K562 (cell line): ENCODE results near the gene TMEM144. TPM values are rescaled to one million over a fixed set of nuclear protein-coding genes. Genes with fewer than 3 reads are reported as not detected.

Experiments
- CBX3 ChIP-seq, 2 experiments: IDR thresholded peaks; 1 replicate in 1 of 2; 2 replicates in 1 of 2; pipeline ENCODE4 v1.6.1; 2012; ENCODE audit warnings: inconsistent platforms in 2 of 2, low read length in 2 of 2, borderline replicate concordance in 1 of 2, control low read depth in 1 of 2
- CXXC5 ChIP-seq: fragments of 250-450 bp; sonication (Bioruptor Pico); IDR thresholded peaks from 2 replicates; pipeline ENCODE4 v1.8.0; 2022; ENCODE audit warnings: inconsistent platforms, mild to moderate bottlenecking, moderate library complexity
- EZH2 ChIP-seq: IDR thresholded peaks from 2 replicates; pipeline ENCODE4 v1.6.1; 2012; ENCODE audit warnings: low read depth, mild to moderate bottlenecking, inconsistent platforms, low read length, borderline replicate concordance
- HDAC1 ChIP-seq, 2 experiments: fragments of 450-650 bp; IDR thresholded peaks; 2 replicates each; pipeline ENCODE4 v1.6.1; 2016 to 2017; ENCODE audit warnings: inconsistent platforms in 1 of 2, mild to moderate bottlenecking in 1 of 2, moderate library complexity in 1 of 2
- HEY1 ChIP-seq: fragments of 250-450 bp; sonication (Bioruptor Pico); IDR thresholded peaks from 2 replicates; pipeline ENCODE4 v1.5.0; 2020; ENCODE audit warnings: mild to moderate bottlenecking, moderate library complexity, borderline replicate concordance
- KDM4B ChIP-seq, 2 experiments: fragments of 450-650 bp in 1 of 2; sonication (generic) in 1 of 2; IDR thresholded peaks; 2 replicates each; pipeline ENCODE4 v1.6.1; 2016 to 2017; ENCODE audit warnings: borderline replicate concordance in 2 of 2, antibody characterized with exemption in 1 of 2, low read depth in 1 of 2, mild to moderate bottlenecking in 1 of 2
- MTA2 ChIP-seq: fragments of 450-650 bp; IDR thresholded peaks from 2 replicates; pipeline ENCODE4 v1.6.1; 2016; ENCODE audit warnings: low read depth
- MTF1 ChIP-seq: fragments of 250-450 bp; sonication (Bioruptor Pico); IDR thresholded peaks from 2 replicates; pipeline ENCODE4 v1.9.0; 2021; ENCODE audit warnings: moderate library complexity, mild to moderate bottlenecking, inconsistent platforms, borderline replicate concordance
- NELFE ChIP-seq: IDR thresholded peaks from 2 replicates; pipeline ENCODE4 v1.6.1; 2011; ENCODE audit warnings: mild to moderate bottlenecking; ENCODE audit not compliant: insufficient read depth, insufficient read length
- NFXL1 ChIP-seq: fragments of 450-650 bp; formaldehyde crosslinking; IDR thresholded peaks from 2 replicates; pipeline ENCODE4 v1.4.0; 2021; ENCODE audit warnings: mild to moderate bottlenecking
- PHB ChIP-seq: fragments of 250-450 bp; sonication (Bioruptor Pico); IDR thresholded peaks from 2 replicates; pipeline ENCODE4 v1.5.0; 2021
- RFX7 ChIP-seq: fragments of 250-450 bp; sonication (Bioruptor Pico); IDR thresholded peaks from 2 replicates; pipeline ENCODE4 v1.5.1; 2021; ENCODE audit warnings: mild to moderate bottlenecking
- SRSF1 ChIP-seq: fragments of 200-400 bp; formaldehyde crosslinking; IDR thresholded peaks from 2 replicates; pipeline ENCODE4 v1.6.1; 2017; ENCODE audit warnings: mild to moderate bottlenecking, low read depth, low read length, moderate library complexity
- TBL1XR1 ChIP-seq, 2 experiments: IDR thresholded peaks; 2 replicates each; pipeline ENCODE4 v1.6.1; 2012; ENCODE audit warnings: improper control_type of control experiment in 2 of 2, low read length in 2 of 2, mild to moderate bottlenecking in 1 of 2
- ZNF584 ChIP-seq: fragments of 200-800 bp; sonication (Bioruptor generic); IDR thresholded peaks from 2 replicates; pipeline ENCODE4 v1.6.1; 2016; ENCODE audit warnings: low read depth, mild to moderate bottlenecking, missing genetic modification characterization, missing compliant biosample characterization
- ZNF75A ChIP-seq: fragments of 450-650 bp; formaldehyde crosslinking; IDR thresholded peaks from 2 replicates; pipeline ENCODE4 v1.4.0; 2020; ENCODE audit warnings: mild to moderate bottlenecking
- polyA plus RNA-seq, 8 experiments: library from polyadenylated mRNA; depleted of rRNA in 4 of 8; stranded (reverse) in 5 of 8; unstranded in 3 of 8; fragments of >200 nt; fragmentation: Nextera tagmentation in 2 of 8; fragmentation: Illumina TruSeq in 1 of 8; extraction: Ambion mirVana in 2 of 8; extraction: Trizol in 1 of 8; gene quantifications; 2 replicates each; pipeline versions ENCODE4 v1.2.1 to v1.2.3, GENCODE V29; 2011 to 2014; ENCODE audit warnings: inconsistent platforms in 1 of 8, missing spikeins in 1 of 8
- total RNA-seq, 7 experiments: library from RNA; depleted of rRNA in 6 of 7; stranded (reverse); fragments of >200 nt in 6 of 7; fragmentation: Illumina TruSeq in 2 of 7; extraction: Trizol in 2 of 7; gene quantifications; 2 replicates each; pipeline versions ENCODE4 v1.2.1 to v1.2.3, GENCODE V29; 2011 to 2021; ENCODE audit warnings: low replicate concordance in 1 of 7
- TF ChIP-seq, protein P1 (sequence below): fragments of 450-650 bp; formaldehyde crosslinking; IDR thresholded peaks from 2 replicates; pipeline ENCODE4 v1.4.0; 2020; ENCODE audit warnings: mild to moderate bottlenecking, moderate library complexity
- TF ChIP-seq, protein P2 (sequence below), 2 experiments: fragments of 450-650 bp; IDR thresholded peaks; 2 replicates each; pipeline ENCODE4 v1.6.1; 2016; ENCODE audit warnings: mild to moderate bottlenecking in 2 of 2, borderline replicate concordance in 1 of 2, low read depth in 1 of 2, moderate library complexity in 1 of 2
- TF ChIP-seq, protein P3 (sequence below): fragments of 250-450 bp; sonication (Bioruptor Pico); IDR thresholded peaks from 2 replicates; pipeline ENCODE4 v1.8.0; 2022; ENCODE audit warnings: inconsistent platforms

TMEM144 gene
- total and polyA plus RNA-seq, 9 of the 15 experiments (the other 6 are each of a cell fraction or from before 2014, with no cell fraction given): 4.0 to 12.0 (median 6.1) TPM

DNA sequence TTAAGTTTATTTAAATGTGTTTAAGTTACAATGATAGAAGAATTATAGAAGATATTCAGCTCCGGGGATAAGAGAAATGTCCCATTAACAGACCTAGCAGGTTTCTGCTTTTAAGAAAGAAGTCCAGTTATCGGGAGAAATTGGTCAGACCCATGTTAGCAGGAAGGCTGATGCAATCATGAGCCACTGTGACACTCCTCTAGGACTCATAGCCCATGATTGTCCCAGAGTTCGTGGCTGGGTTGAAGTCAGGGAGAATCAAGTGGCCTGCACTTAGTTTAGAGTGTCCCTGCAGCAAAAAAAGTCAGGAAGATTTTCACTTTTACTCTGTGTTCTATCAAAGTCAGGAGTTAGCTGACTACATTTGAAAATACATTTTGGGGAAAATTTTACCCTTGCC is 72.0 kb downstream of the TMEM144 start (continued):
- TF ChIP-seq, protein P1, sequence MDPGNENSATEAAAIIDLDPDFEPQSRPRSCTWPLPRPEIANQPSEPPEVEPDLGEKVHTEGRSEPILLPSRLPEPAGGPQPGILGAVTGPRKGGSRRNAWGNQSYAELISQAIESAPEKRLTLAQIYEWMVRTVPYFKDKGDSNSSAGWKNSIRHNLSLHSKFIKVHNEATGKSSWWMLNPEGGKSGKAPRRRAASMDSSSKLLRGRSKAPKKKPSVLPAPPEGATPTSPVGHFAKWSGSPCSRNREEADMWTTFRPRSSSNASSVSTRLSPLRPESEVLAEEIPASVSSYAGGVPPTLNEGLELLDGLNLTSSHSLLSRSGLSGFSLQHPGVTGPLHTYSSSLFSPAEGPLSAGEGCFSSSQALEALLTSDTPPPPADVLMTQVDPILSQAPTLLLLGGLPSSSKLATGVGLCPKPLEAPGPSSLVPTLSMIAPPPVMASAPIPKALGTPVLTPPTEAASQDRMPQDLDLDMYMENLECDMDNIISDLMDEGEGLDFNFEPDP (CRISPR knock-in tag): no peak
- TF ChIP-seq, protein P2, sequence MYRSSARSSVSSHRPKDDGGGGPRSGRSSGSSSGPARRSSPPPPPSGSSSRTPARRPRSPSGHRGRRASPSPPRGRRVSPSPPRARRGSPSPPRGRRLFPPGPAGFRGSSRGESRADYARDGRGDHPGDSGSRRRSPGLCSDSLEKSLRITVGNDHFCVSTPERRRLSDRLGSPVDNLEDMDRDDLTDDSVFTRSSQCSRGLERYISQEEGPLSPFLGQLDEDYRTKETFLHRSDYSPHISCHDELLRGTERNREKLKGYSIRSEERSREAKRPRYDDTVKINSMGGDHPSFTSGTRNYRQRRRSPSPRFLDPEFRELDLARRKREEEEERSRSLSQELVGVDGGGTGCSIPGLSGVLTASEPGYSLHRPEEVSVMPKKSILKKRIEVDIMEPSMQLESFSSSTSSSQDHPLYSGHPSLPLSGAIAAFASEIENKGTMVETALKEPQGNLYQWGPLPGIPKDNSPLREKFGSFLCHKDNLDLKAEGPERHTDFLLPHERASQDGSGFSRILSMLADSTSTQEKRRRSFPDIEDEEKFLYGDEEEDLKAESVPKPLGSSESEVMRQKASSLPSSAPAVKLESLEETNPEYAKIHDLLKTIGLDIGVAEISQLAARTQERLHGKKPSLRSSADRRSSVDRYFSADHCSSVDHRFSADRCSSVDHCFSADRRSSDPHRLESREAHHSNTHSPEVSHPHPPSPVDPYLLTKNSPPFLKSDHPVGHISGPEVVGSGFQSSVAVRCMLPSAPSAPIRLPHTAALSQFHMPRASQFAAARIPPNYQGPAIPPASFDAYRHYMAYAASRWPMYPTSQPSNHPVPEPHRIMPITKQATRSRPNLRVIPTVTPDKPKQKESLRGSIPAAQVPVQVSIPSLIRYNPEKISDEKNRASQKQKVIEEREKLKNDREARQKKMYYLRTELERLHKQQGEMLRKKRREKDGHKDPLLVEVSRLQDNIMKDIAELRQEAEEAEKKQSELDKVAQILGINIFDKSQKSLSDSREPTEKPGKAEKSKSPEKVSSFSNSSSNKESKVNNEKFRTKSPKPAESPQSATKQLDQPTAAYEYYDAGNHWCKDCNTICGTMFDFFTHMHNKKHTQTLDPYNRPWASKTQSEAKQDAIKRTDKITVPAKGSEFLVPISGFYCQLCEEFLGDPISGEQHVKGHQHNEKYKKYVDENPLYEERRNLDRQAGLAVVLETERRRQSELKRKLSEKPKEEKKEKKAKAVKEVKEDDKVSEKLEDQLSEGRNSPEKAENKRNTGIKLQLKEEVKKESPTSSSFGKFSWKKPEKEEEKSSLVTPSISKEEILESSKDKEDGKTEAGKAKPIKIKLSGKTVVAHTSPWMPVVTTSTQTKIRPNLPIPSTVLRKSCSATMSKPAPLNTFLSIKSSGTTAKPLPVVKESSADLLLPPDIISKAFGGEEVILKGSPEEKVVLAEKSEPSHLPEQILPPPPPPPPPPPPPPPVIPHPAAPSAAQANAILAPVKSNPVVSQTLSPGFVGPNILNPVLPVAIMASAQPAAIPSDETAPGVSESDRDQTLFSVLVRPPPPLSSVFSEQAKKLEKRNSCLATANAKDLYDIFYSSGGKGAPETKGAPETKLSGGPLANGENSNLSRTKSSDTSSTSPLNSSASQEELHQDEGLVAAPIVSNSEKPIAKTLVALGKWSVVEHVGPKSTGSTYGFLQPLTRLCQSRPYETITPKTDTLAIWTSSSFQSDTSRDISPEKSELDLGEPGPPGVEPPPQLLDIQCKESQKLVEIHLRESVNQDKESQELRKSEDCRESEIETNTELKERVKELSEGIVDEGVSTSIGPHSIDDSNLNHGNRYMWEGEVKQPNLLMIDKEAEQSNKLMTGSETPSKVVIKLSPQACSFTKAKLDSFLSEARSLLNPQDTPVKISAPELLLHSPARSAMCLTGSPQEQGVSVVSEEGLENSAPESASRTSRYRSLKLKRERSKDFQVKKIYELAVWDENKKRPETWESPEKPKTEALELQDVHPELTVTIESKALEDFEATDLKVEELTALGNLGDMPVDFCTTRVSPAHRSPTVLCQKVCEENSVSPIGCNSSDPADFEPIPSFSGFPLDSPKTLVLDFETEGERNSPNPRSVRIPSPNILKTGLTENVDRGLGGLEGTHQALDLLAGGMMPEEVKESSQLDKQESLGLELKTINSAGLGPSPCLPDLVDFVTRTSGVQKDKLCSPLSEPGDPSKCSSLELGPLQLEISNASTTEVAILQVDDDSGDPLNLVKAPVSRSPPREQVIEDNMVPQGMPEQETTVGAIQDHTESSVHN (IDR thresholded peaks at IDR 0.05; ENCODE audit: borderline replicate concordance in 1 of 2, low read depth in 1 of 2): no peak
- peak; percentile 53 for TF ChIP-seq CXXC5 (CRISPR knock-in tag)
- TF ChIP-seq HEY1: no peak
- no peak for TF ChIP-seq HDAC1 (IDR thresholded peaks at IDR 0.05)
- no peak for TF ChIP-seq EZH2
- no peak for TF ChIP-seq RFX7 (CRISPR knock-in tag)
- TF ChIP-seq TBL1XR1 (IDR thresholded peaks at IDR 0.05; ENCODE audit: low read length in 2 of 2): no peak
- peak; percentile 61 for TF ChIP-seq ZNF584 (CRISPR knock-in tag)
- no peak for TF ChIP-seq ZNF75A
- no peak for TF ChIP-seq MTA2
- no peak for TF ChIP-seq SRSF1
- TF ChIP-seq MTF1 (CRISPR knock-in tag): no peak
- TF ChIP-seq KDM4B (IDR thresholded peaks at IDR 0.05; ENCODE audit: borderline replicate concordance in 2 of 2, low read depth in 1 of 2): no peak
- TF ChIP-seq NELFE: no peak
- no peak for TF ChIP-seq CBX3 (IDR thresholded peaks at IDR 0.05; ENCODE audit: borderline replicate concordance in 1 of 2, low read length in 2 of 2)
- TF ChIP-seq, protein P3, sequence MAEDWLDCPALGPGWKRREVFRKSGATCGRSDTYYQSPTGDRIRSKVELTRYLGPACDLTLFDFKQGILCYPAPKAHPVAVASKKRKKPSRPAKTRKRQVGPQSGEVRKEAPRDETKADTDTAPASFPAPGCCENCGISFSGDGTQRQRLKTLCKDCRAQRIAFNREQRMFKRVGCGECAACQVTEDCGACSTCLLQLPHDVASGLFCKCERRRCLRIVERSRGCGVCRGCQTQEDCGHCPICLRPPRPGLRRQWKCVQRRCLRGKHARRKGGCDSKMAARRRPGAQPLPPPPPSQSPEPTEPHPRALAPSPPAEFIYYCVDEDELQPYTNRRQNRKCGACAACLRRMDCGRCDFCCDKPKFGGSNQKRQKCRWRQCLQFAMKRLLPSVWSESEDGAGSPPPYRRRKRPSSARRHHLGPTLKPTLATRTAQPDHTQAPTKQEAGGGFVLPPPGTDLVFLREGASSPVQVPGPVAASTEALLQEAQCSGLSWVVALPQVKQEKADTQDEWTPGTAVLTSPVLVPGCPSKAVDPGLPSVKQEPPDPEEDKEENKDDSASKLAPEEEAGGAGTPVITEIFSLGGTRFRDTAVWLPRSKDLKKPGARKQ (CRISPR knock-in tag): no peak
- no peak for TF ChIP-seq PHB
- TF ChIP-seq NFXL1 (CRISPR knock-in tag): no peak
